HG03103 (cell line): ENCODE results near the gene DOCK3.
"Not testable (repeated sequence)": the region's sequence is repeated elsewhere in the genome, so short reads cannot be mapped to it uniquely, and the experiment has no call there.

ENCODE experiments used
- ATAC-seq: cut with Tn5 transposase; IDR thresholded peaks from one replicate; pipeline ENCODE4 v1.9.1; 2021; ENCODE audit warnings: low read depth; ENCODE audit not compliant: unreplicated experiment

Gene DOCK3

GRCh38 chr3:51082363-51082762 lies 407.6 kb downstream of the DOCK3 start:
- ATAC-seq = no peak

GRCh38 chr3:51083490-51083889 lies 408.8 kb downstream of the DOCK3 start:
- ATAC-seq = no peak

- not testable (repeated sequence) for ATAC-seq
Observed at GRCh38 chr3:51092141-51092540, 417.4 kb downstream of the DOCK3 start.

- ATAC-seq = not testable (repeated sequence)
Observed at GRCh38 chr3:51094838-51095237, 420.1 kb downstream of the DOCK3 start.

- no peak for ATAC-seq
Observed at GRCh38 chr3:51099794-51100535, 425.2 kb downstream of the DOCK3 start.

GRCh38 chr3:51100536-51100851 lies 425.8 kb downstream of the DOCK3 start:
- ATAC-seq = no peak

GRCh38 chr3:51102396-51102795 lies 427.7 kb downstream of the DOCK3 start:
- no peak for ATAC-seq

GRCh38 chr3:51106242-51106876 lies 431.6 kb downstream of the DOCK3 start:
- ATAC-seq = no peak

- ATAC-seq = no peak
Observed at GRCh38 chr3:51110586-51110985, 435.9 kb downstream of the DOCK3 start.

- no peak for ATAC-seq
Observed at GRCh38 chr3:51122944-51123343, 448.2 kb downstream of the DOCK3 start.

- ATAC-seq = no peak
Observed at GRCh38 chr3:51123531-51123930, 448.8 kb downstream of the DOCK3 start.

GRCh38 chr3:51131607-51132006 lies 456.9 kb downstream of the DOCK3 start:
- not testable (repeated sequence) for ATAC-seq

GRCh38 chr3:51137715-51138114 lies 463.0 kb downstream of the DOCK3 start:
- no peak for ATAC-seq

- no peak for ATAC-seq
Observed at GRCh38 chr3:51139616-51140015, 464.9 kb downstream of the DOCK3 start.

GRCh38 chr3:51141573-51141972 lies 466.8 kb downstream of the DOCK3 start:
- ATAC-seq = no peak

GRCh38 chr3:51145811-51146585 lies 471.3 kb downstream of the DOCK3 start:
- ATAC-seq = no peak

- no peak for ATAC-seq
Observed at GRCh38 chr3:51146781-51147180, 472.1 kb downstream of the DOCK3 start.

- ATAC-seq = no peak
Observed at GRCh38 chr3:51156147-51156546, 481.4 kb downstream of the DOCK3 start.

GRCh38 chr3:51163051-51163450 lies 488.3 kb downstream of the DOCK3 start:
- ATAC-seq = no peak

GRCh38 chr3:51173518-51174271 lies 499.0 kb downstream of the DOCK3 start:
- no peak for ATAC-seq

GRCh38 chr3:51176923-51177322 lies 502.2 kb downstream of the DOCK3 start:
- ATAC-seq = no peak
